HG02798 (cell line): ENCODE data around the gene ZBTB1.
"Not testable (repeated sequence)": the region's sequence is repeated elsewhere in the genome, so short reads cannot be mapped to it uniquely, and the experiment has no call there.

ENCODE experiments used
- ATAC-seq: cut with Tn5 transposase; IDR thresholded peaks from one replicate; pipeline ENCODE4 v1.9.1; 2021; ENCODE audit warnings: mild to moderate bottlenecking; ENCODE audit not compliant: unreplicated experiment, poor library complexity

ZBTB1 gene

DNA sequence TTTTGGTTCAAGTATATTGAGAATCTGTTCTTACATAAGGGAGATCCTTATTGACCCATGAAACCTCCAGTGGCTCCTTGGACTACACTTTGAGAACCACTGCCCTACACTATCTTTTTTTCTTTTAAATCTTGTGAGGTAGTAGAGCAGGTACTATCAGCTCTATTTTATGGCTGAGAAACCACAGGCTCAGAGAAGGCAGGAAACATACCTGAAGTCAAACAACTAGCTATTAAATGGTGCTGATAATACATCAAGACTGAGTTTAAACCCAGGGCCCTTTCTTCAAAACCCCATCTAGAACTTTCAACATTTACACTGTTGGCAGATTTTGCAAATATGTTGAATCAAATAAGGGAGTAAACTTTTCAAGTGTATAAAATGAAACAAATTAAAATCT is 7.8 kb upstream of the ZBTB1 start:
- ATAC-seq = no peak

DNA sequence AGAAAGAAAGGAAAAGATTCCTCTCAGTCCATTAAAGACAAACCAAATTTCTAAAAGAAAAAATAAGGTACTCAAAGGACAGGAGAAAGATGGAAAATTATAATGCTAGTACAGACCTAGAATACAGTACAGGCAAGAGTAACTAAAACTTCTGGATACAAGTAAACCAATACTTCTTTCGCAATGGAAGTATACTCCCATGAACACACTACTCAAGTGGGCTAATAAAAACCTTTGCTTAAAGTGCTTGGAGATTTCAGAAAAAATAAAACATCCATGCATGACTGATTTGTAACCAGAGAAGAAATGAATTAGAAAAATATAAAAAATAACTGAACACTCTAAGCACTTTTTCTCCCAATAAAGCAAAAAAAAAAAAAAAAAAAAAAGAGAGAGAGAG is 4.5 kb upstream of the ZBTB1 start:
- no peak for ATAC-seq

DNA sequence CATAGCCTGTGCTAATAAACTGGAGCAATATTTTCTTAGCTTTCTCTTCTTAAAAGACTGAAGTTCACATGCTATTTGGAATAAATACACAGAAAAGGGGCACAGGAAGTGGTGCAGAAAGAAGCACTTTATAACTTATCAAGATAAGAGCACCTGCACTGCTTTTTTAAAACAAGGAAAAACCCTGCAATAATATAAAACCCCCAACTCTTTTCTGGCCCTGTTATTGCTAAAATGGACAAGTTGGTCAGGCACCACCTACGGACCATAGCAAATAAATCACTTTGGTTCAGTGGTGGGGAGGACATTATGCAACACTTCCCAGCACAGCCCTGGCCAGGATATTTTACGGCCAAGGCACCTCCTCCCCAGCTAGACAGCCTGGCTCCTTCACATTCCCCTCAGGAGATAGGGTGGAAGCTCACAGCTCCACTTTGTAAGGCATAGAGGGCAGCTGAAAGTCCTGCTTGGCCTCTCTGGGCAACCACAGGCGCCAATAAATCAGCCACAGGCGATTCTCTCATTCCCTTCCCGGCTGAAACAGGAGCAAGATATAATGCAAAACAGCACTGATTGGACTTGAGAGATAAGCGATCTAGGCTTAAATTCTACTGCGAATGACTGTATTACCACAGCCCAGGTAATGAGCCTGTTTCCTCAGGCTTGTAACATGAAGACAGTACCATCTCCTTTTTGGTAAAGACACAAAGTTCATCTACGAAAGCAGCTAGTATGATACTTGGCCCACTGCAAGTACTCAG is 3.0 kb upstream of the ZBTB1 start:
- no peak for ATAC-seq

DNA sequence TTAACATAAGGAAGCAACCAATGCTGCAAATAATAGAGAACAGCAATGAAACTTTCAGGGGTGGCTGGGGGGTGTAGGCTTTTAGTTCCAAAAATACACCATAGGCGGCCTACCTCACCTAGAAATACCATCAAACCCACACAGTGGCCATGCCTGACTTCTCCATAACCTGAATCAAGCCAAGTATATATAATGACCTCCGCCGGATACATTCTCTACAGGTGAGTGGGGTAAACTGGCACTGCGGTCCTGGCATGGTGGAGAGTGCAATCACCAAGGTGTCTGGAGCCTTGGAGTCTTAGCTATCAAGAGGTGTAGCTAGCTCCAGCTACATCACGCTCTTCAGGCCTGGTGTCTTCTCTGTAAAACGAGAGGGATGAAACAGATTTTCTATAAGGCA is 2.1 kb upstream of the ZBTB1 start:
- ATAC-seq = no peak

DNA sequence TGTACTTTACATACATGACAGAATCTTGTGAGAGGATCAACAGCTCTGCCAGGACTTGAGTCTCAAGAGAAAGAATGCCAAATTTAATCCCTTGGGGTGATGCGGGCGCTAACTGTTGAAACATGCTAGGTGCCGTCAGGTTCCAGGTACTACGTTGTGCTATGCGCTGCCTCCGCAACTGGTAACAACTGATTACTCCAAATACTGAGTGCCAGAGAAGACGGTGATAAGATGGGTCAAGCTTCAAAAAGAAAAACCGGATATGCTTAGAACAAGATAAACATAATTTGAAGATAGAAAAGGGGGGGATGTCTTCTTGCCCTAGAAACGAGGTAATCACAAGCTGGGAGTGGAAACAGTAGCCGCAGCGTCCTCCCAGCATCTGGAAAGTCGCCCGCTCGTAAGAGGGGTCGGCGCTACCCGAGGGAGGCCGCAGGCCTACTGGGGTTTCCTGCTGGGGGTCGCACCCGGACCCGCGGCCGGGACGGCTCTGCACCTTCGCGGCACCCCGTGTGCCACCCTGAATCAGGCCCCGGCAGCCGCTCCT is 1.6 kb upstream of the ZBTB1 start:
- no peak for ATAC-seq

DNA sequence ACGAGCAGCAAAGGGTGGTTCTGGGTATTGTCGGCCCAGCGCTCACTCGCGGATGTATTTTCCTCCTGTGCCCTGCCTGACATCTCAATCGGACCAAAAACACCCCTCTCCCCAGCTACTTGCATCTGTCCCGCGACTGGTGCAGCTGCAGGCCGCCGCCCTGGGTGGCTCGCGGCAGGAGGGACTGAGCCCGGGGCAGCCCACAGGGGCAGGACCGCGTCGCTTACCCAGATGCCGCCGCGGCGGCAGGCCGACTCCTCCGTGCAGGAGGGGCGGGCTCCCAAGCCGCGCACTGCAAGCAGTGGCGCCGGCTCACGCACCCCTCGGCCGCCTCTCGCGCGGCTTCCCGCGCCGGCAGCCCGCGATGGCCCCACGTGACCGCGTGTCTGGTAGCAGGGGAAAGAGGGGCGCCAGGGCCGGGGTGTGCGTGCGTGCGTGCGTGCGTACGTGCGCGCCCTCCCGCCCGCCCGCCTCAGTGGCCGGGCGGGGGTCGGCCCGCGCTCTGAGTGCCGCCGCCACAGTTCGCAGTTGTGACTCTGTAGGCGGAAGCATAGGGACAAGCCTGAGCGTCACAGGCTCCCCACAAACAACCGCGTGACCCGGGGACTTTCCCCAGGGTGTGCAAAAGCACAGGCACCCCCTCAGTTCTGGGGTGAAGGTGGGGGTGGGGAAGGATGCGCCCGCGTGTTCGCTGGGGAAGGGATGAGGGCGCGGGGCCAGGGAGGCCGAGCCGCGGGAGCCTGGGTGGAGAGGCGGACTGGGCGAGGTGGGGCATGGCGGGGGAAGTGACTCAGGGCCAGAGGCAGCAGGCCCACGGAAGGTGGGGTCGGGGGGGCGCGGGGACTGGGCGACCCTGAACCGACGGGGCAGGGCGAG is 898 bp upstream of the ZBTB1 start, which contains the start of gene ZBTB25:
TSS of gene ZBTB25 (minus strand) at position 405 of the 876 bp plus-strand sequence. CDS start 13,305 bp downstream, outside the sequence.
- peak; percentile 73 for ATAC-seq

DNA sequence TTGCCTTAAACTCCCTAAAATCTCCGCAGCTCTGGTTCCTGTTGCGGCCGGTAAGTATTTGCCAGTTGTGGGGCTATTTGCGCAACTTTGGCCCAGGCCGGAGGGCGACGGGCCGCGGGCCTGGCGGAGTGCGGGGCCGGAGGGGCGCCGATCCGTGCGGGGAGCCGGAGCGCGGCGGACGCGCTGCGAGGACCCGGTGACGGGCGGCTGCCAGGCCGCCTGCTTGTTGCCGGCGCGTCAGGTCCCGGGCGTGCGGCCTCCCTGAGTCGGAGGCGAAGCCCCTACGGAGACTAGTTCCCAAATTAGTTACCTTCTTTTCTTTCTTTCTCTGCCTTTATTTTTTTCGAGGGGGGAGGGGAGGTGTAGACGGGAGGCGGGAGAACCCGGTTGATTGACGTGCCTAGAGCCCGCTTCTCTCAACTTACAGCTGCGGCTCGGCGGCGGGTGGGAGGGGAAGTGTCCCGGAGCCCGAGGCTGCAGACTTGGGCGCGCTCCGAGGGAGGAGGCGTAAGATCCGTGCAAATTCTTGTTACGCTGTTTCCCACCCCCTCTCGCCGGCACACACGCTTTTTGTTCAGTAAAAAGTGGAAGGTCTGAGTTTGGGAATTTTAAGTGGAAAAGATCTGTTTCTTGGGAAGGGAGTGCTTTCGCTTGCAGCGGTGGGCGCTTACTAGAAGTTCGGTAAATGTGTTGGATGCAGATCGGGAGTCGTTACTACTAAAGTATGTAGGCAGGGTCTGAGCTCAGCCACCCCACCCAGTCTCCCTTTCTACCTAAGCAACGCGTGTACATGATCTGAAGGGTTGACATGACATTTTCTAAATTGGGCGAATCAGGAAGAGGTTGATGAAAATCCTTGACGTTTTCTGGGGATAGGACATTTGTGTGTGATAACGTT is 576 bp downstream of the ZBTB1 start:
- ATAC-seq = peak; percentile 30

DNA sequence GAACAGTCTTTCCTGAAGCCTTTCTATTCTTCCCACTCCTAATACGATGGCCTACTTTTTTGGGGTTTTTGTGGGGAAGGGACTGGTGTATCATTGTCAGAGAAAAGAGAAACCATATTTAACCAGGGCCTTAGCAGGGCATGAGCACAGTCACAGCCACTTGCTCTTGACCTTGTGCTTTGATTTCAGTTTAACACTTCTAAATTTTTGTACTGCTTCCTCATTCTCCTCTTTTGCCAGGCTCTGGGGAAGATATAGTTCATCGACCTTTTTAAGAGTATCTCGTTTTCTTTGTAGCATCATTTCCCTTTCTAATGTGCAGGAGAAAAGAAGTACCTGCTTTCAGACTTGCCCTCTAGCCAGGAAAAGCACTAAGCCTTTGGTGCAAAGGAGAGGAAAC is 2.2 kb downstream of the ZBTB1 start:
- ATAC-seq = no peak

DNA sequence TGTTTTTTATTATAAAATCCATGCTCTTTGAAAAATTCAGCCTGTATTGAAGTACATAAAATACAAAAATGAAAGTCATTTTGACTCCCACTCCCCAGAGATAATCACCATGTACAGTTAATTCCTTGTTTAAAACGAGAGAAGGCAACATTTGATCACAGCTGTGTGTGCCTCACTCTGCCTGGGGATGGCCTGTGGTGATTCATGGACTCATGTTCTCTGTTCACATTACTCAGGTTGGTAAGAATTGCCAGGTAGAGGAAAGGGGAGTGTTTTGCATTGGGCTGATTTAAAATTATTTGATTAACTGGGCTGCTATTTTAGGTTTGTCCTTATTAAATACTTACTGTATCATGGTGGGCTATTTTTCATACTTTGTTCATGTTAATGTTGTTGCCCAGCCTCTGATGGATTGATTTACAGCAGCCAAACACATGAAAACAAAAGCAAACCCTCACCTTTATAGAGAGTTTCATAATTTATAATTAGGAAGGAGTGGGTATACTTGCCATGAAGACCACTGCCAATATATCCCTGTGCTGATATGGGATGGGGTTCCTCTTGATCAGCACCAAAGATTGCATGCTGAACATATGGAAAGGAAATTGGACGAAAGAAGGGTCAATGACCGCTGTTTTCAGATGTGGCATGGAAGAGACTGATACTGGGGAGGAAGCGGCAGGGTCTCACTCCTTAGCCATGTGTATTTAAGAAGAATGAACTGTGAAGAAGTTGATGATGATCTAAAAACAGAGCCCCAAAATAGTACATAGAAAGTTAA is 3.0 kb downstream of the ZBTB1 start:
- ATAC-seq = no peak

DNA sequence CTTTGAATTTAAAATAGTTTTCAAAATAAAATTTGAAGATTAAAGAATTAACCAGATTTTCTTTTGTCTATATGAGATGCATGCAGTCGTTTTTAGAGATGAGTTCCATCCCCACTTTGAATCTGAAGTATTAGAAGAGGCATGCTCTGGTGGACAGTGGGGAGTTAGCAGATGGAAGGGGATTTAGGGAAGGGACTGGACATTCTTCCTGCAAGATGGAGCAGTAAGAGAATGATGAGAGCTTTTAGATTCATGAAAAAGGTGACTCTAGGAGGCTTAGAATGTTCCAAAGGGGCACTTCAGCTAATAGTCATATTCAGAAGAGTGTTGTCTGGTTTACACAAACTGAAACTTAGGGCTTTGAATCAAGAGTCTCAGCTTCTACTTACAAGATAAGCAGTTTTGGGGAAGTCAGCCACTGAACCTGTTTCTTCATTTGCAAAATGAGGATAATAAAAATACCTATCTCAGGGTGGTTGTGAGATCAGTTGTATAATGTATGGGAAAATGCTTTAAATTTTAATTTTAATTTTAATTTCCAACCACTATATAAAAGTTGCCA is 3.7 kb downstream of the ZBTB1 start:
- ATAC-seq = no peak

DNA sequence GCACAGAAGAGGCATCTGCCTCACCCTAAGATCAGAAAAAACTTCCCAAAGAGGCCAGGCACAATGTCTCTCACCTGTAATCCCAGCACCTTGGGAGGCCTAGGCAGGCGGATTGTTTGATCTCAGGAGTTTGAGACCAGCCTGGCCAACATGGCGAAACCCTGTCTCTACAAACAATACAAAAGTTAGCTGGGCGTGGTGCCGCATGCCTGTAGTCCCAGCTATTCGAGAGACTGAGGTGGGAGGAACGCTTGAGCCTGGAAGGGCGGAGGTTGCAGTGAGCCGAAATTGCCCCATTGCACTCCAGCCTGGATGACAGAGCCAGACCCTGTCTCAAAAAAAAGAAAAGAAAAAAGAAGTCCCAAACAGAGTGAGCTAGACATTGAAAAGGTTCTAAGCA is 4.5 kb downstream of the ZBTB1 start:
- ATAC-seq = no peak

DNA sequence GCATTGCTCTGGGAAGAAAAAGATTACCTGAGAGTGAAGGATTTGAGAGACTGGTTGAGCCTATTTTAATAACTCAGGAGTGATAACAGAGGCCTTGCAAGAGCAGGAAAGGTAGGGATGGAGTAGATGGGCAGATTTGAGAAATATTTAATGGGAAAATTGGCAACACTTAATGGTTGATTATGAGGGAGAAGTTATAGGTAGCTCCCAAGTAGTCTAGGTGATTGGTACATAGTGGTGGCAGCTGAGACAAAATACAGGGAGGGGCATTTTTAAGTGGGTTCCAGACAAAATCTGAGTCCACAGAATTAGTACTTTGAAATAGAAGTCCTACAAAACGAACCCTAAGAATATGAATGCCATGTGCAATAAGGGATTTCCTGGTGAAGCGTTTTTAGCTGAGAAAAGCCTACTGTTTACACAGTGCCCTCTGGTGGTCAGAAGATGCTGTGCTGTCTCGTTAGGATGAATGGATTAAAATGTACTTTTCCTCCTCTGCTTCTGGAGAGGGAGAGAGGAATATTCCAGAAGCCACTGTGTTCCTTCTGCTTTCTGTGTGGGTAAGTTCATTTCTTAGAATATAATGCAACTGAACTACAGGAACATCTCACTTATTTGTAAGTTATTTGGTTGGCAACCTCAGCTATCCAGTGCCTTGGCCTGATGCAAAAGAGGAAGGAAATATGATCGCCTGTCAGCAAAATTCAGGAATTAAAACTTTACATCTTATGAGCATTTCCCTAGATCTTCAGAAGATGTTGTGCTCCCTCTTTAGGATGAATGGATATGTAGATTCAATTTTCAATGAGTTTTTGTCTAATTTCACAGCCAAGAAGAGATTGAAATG is 6.5 kb downstream of the ZBTB1 start:
- peak; percentile 34 for ATAC-seq

DNA sequence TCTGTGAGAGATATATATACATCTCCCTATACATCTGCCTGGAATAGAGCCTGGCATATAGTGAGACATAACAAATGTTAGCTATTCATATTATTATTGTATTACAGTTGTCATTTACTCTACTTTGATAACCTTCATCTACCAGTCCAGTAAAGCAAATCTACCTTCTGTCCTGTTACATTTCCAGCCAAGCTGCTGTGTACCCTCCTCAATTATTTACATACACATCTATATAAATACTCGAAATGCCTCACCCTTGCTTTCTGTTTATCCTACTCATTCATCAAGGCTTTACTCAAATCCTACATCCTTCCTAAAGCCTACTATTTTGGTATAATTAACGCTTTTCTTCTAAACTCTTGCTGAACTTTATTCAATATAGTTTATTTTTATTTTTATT is 8.7 kb downstream of the ZBTB1 start:
- ATAC-seq = no peak

DNA sequence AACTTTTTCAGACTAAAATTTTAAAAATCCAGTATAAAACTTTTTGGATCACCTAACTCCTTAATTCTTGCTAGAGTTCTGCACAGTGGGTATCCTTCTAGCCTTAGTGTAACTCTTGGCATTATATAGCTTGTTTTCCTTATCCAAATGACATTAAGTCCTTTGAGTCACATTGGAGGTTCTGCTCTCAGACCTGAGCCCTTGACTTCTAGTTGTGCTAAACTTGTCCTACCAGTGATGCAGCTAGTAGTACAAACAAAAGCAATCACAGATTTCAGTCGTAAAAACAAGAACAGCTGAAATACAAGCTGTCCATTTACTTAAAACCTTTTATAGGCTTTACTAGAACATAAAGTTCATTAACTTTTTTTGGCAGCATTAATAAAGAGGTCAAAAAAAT is 10.5 kb downstream of the ZBTB1 start:
- no peak for ATAC-seq

DNA sequence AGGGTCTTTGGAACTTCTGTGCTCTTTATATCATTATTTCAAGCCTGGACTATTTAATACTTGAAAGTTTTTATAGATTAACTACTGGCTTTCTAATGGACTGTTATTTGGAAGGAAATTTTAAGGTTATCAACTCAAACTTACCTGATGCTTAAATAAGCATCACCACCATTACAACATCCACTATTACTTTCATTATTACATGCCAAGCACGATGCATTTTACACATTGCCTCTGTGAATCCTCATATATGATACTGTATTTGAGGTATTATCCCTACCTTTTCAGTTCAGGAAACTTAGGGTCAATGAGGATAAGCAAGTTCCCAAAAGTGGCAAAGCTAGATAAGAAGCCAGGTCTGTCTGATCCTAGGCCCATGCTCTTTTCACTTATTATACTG is 12.4 kb downstream of the ZBTB1 start:
- no peak for ATAC-seq

DNA sequence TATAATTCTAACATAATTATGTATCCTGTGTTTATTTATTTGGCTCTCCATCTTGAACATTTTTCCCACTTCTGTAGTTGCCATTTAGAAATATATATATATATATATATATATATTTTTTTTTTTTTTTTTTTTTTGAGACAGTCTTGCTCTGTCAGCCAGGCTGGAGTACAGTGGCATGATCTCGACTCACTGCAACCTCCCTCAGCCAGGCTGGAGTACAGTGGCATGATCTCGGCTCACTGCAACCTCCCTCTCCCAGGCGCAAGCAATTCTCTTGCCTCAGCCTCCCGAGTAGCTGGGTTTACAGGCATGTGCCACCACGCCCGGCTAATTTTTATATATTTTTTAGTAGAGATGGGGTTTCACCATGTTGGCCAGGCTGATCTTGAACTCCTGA is 13.1 kb downstream of the ZBTB1 start:
- ATAC-seq = not testable (repeated sequence)

DNA sequence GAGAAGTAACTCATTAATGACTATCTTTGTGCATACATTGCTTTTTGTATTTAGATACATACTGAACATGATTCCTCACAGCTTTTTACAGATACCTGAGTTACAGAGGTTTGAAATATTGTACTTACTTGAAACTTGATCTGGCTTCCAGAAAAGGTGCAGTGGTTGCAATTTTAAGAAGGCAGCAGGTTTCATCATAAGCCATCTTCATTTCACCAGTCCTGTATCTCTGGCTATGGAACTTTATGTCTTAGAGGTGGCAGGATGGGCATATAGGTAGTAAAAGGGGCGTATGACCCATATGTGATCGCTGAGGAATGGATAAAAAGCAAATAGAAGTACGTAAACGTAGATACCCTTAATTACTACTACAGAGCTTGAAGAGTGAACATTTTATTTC is 13.7 kb downstream of the ZBTB1 start:
- ATAC-seq = no peak

DNA sequence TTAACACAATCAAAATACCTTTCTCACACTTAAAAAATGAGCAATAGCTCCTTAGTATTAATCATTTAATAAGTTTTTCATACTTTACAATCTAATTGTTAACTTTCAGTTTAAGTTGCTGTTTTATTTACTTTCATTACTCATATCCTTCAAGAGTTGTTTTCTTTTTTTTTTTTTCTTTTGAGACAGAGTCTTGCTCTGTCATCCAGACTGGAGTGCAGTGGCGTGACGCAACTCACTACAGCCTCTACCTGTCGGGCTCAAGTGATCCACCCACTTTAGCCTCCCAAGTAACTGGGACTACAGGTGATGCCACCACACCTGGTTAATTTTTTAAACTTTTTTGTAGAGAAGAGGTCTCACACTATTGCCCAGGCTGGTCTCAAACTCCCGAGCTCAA is 16.1 kb downstream of the ZBTB1 start:
- no peak for ATAC-seq
